Neural crest cell (in vitro differentiated cells): ENCODE measurements around the gene TRIP10. TPM values are rescaled to one million over a fixed set of nuclear protein-coding genes. Genes with fewer than 3 reads are reported as not detected.
A peak's percentile ranks its signal among the peaks of the same experiment; 100 is the strongest.
"Not testable (repeated sequence)": the region's sequence is repeated elsewhere in the genome, so short reads cannot be mapped to it uniquely, and the experiment has no call there.

ENCODE experiments used
- DNase-seq: peaks from one replicate; pipeline ENCODE4 v3.0.0; 2021; ENCODE audit warnings: low read depth, mixed read lengths, low spot score
- H3K27ac Mint-ChIP-seq: one replicate; pipeline ENCODE4 v1.8.0; 2021; ENCODE audit warnings: mild to moderate bottlenecking, mixed read lengths; ENCODE audit not compliant: unreplicated experiment
- H3K27me3 Mint-ChIP-seq: 2 replicates; pipeline ENCODE4 v1.8.0; 2021; ENCODE audit warnings: low read depth, mild to moderate bottlenecking, mixed read lengths
- H3K36me3 Mint-ChIP-seq: 2 replicates; pipeline ENCODE4 v1.8.0; 2021; ENCODE audit warnings: low read depth, mild to moderate bottlenecking, mixed read lengths
- H3K4me1 Mint-ChIP-seq: 2 replicates; pipeline ENCODE4 v1.8.0; 2021; ENCODE audit warnings: mixed read lengths
- H3K4me3 Mint-ChIP-seq: one replicate; pipeline ENCODE4 v1.8.0; 2021; ENCODE audit warnings: mild to moderate bottlenecking, mixed read lengths
- H3K9me3 Mint-ChIP-seq: 2 replicates; pipeline ENCODE4 v1.8.0; 2021; ENCODE audit warnings: mixed read lengths
- CTCF ChIP-seq: fragments of 200-600 bp; sonication (generic); conservative IDR thresholded peaks from 2 replicates; pipeline ENCODE4 v1.5.0; 2021; ENCODE audit warnings: antibody characterized with exemption, mild to moderate bottlenecking
- total RNA-seq: library from RNA; stranded (reverse); gene quantifications from 2 replicates; pipeline ENCODE4 v1.2.1, GENCODE V29; 2021

Gene TRIP10
- total RNA-seq, 1 donor from 2014 or later: 20.6 TPM

DNA sequence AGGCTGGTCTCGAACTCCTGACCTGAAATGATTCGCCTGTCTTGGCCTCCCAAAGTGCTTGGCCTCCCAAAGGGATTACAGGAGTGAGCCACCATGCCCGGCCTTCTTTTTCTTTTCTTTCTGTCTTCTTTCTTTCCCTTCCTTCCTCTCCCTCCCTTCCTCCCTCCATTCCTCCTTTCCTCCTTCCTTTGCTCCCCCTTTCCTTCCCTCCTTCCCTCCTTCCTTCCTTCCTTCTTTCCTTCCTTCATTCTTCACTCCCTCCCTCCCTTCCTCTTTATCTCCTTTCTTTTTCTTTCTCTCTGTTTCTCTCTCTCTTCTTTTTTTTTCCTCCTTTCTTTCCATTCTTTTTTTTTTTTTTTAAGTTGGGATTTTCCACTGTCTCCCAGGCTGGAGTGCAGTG lies 31.1 kb upstream of the TRIP10 start:
- Mint-ChIP-seq H3K27me3 (peaks cover 63% of the 10 kb centered on the region), H3K9me3 (no peaks in the 10 kb centered on the region), H3K4me1 (no peaks in the 10 kb centered on the region)

DNA sequence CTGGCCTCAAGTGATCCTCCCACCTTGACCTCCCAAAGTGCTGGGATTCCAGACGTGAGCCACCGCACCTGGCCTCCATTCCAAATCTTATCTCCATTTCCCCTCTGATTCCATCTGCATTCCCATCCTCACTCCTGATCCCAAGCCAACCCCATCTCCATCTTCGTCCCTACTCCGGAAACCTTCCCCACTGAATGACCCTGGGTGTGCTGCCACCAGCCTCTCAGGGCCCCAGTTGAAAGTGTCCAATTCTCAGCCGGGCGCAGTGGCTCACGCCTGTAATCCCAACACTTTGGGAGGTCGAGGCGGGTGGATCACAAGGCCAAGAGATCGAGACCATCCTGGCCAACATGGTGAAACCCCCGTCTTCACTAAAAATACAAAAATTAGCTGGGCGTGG lies 30.6 kb upstream of the TRIP10 start:
- peaks cover 63% of the 10 kb centered on the region for H3K27me3 Mint-ChIP-seq
- not testable (repeated sequence) for H3K4me3 Mint-ChIP-seq, H3K4me1 Mint-ChIP-seq, DNase-seq, H3K36me3 Mint-ChIP-seq, H3K27ac Mint-ChIP-seq, H3K9me3 Mint-ChIP-seq

More for the DNA sequence above, 31.1 kb upstream of the TRIP10 start:
- DNase-seq: no peak
- Mint-ChIP-seq H3K4me3 (no peak overlapping the region), H3K36me3 (no peaks in the 10 kb centered on the region), H3K27ac (no peak overlapping the region)
- no peak for TF ChIP-seq CTCF

DNA sequence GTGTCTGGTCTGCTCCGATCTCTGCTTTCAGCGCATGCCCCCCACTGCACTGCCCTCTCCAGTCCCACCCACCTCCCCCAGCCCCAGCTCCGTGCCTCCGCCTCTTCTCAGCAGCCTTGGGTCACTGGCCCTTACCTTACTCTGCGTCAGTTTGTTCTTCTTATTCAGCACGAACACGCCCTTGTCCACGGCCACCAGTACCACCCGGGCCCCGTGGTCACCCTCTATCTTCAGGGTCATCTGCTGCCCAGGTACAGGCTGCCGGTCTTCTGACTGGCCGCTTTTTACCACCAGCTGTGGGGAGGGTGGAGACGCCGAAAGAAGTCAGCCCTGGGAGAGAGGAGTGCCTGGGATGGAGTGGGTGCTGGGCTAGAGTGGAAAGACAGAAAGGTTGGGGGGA lies 29.9 kb upstream of the TRIP10 start:
- no peaks in the 10 kb centered on the region for H3K36me3 Mint-ChIP-seq
- H3K27me3 Mint-ChIP-seq: peaks cover 65% of the 10 kb centered on the region
- TF ChIP-seq CTCF: no peak
- no peaks in the 10 kb centered on the region for H3K4me1 Mint-ChIP-seq
- H3K4me3 Mint-ChIP-seq: no peak overlapping the region
- H3K27ac Mint-ChIP-seq: no peak overlapping the region
- H3K9me3 Mint-ChIP-seq: no peaks in the 10 kb centered on the region
- no peak for DNase-seq

DNA sequence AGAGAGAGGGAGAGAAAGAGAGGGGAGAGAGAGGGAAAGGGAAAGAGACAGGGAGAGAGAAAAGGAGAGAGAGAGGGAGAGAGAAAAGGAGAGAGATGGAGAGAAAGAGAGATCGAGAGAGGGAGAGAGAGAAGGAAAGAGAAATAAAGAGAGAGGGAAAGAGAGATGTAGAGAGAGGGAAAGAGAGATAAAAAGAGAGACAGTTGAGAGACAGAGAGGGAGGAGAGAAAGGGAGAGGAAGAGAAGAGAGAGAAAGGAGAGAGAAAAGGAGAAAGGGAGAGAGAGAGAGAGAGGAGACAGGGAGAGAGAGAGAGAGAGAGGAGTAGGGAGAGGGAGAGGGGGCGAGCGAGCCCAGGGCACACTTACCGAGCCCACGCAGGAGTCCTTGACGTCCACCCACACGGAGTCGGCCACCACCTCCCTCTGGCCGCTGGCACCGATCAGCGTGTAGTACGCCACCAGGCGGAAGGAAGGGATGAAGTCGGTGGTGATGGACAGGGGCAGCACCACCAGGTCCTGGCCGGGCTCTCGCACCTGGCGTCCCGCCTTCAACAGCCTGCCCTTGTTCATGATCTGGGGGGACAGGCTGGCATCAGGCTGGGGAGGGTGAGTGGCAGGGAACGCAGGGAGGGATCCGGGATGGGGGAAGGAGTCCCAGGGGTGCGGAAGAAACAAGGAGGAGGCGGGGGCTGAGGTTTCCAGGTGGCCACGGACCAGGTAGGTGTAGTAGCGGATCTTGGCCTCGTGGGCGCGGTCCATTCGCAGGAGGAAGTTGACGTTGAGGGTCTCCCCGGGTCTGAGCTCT lies 29.0 kb upstream of the TRIP10 start:
- no peak overlapping the region for H3K4me3 Mint-ChIP-seq
- DNase-seq: no peak
- no peak overlapping the region for H3K27ac Mint-ChIP-seq
- no peaks in the 10 kb centered on the region for H3K36me3 Mint-ChIP-seq
- H3K9me3 Mint-ChIP-seq: no peaks in the 10 kb centered on the region
- H3K27me3 Mint-ChIP-seq: peaks cover 61% of the 10 kb centered on the region
- peak; percentile 12 for TF ChIP-seq CTCF
- H3K4me1 Mint-ChIP-seq: no peaks in the 10 kb centered on the region

DNA sequence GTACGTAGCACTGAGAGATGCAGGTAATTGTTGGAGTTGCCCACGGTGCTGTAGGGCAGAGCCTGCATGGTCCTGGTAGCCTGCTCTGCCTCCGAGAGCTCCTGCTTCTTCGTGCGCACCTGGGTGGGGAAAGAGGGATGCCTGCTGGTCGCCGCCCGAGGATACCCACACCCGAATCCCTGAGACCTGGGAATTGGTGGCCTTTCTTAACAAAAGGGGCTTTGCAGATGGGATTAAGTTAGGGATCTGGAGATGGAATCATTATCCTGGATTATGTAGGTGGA lies 28.5 kb upstream of the TRIP10 start:
- Mint-ChIP-seq H3K4me3 (no peak overlapping the region), H3K9me3 (no peaks in the 10 kb centered on the region), H3K36me3 (no peaks in the 10 kb centered on the region), H3K4me1 (no peaks in the 10 kb centered on the region), H3K27ac (no peak overlapping the region), H3K27me3 (peaks cover 60% of the 10 kb centered on the region)
- TF ChIP-seq CTCF: no peak
- no peak for DNase-seq

DNA sequence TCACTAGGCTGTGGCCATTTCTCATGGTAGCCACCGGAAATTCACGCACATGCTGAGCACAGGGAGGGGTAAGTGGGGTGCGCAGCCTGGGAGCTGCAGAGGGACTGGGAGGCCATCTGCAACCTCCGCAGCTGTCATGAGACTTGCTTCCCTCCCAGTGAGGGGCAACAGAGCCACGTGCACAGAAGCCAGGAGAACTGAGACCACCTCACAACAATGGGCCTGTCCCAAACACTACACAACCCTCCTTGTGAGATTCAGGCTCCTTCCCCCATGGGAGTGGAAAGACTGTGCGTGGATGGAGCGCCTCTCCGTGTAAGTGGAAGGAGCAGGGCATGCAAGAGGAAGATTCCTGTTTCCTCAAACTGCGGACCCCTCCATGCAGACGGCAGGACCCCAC lies 27.9 kb upstream of the TRIP10 start:
- no peak for TF ChIP-seq CTCF
- Mint-ChIP-seq H3K9me3 (no peaks in the 10 kb centered on the region), H3K27ac (no peak overlapping the region), H3K4me3 (no peak overlapping the region), H3K27me3 (peaks cover 62% of the 10 kb centered on the region), H3K4me1 (no peaks in the 10 kb centered on the region), H3K36me3 (no peaks in the 10 kb centered on the region)
- DNase-seq: no peak
